Stomach (tissue), 9 donors: ENCODE results near the gene GRAMD1B. TPM values are rescaled to one million over a fixed set of nuclear protein-coding genes. Genes with fewer than 3 reads are reported as not detected.

Experiments
- DNase-seq, 2 donors: peaks; one replicate each; pipeline versions ENCODE4 v3.0.0 to v3.0.0-alpha.2; 2013 to 2019
- H3K27ac ChIP-seq, 5 donors: fragments of 200-600 bp in 4 of 5; sonication (generic) in 4 of 5; one replicate each; pipeline ENCODE4 v1.5.1; 2013 to 2019; ENCODE audit warnings: mild to moderate bottlenecking in 1 of 5, moderate library complexity in 1 of 5
- H3K27me3 ChIP-seq, 3 donors: fragments of 200-600 bp; sonication (generic); one replicate each; pipeline ENCODE4 v1.5.1; 2017 to 2019; ENCODE audit warnings: mixed run types in 1 of 3
- H3K36me3 ChIP-seq, 4 donors: fragments of 200-600 bp; sonication (generic); 1 replicate in 3 of 4; 2 replicates in 1 of 4; pipeline ENCODE4 v1.5.1; 2016 to 2019
- H3K4me1 ChIP-seq, 4 donors: fragments of 200-600 bp; sonication (generic); one replicate each; pipeline ENCODE4 v1.5.1; 2016 to 2019
- H3K4me3 ChIP-seq, 4 donors: fragments of 200-600 bp; sonication (generic) in 3 of 4; one replicate each; pipeline ENCODE4 v1.5.1; 2016 to 2019; ENCODE audit warnings: mild to moderate bottlenecking in 1 of 4
- H3K9me3 ChIP-seq, 4 donors: fragments of 200-600 bp; sonication (generic); one replicate each; pipeline ENCODE4 v1.5.1; 2016 to 2019
- EP300 ChIP-seq: sonication (generic); formaldehyde crosslinking; IDR thresholded peaks from one replicate; pipeline ENCODE4 v1.6.1; 2017; ENCODE audit warnings: antibody characterized with exemption
- POLR2A ChIP-seq, 4 donors: fragments of 450-650 bp; IDR thresholded peaks; one replicate each; pipeline ENCODE4 v1.6.1; 2016; ENCODE audit warnings: antibody characterized with exemption in 4 of 4, control low read depth in 2 of 4, mild to moderate bottlenecking in 1 of 4, moderate library complexity in 1 of 4
- POLR2AphosphoS5 ChIP-seq, 3 donors: sonication (generic); formaldehyde crosslinking; IDR thresholded peaks; one replicate each; pipeline ENCODE4 v1.6.1; 2016; ENCODE audit warnings: antibody characterized with exemption in 3 of 3
- WGBS, 5 donors: extraction: QIAGEN DNeasy Blood & Tissue Kit in 3 of 5; methylation state at CpG; one replicate each; pipeline versions ENCODE4 v1.1.5 to v1.1.7; 2013 to 2018; 5-methylcytosine and 5-hydroxymethylcytosine counted together
- intact Hi-C: fragments of 100-400 bp; cut with DNase I; formaldehyde crosslinking; loops from one replicate; pipeline ENCODE4 v1.15.1; 2023; ENCODE audit warnings: low total_unique reads
- polyA plus RNA-seq, 3 donors: library from polyadenylated mRNA; stranded (reverse); fragments of 200-250 nt; gene quantifications; one replicate each; pipeline ENCODE4 v1.2.3, GENCODE V29; 2013
- total RNA-seq, 5 donors: library from RNA; depleted of rRNA; stranded (reverse); fragments of >200 nt; gene quantifications; one replicate each; pipeline versions ENCODE4 v1.1.0 to v1.2.3, GENCODE V29; 2014 to 2016
- TF ChIP-seq, protein P1 (sequence below), 7 experiments: fragments of 450-650 bp in 4 of 7; fragments of 200-600 bp in 3 of 7; sonication (generic) in 3 of 7; IDR thresholded peaks; one replicate each; pipeline ENCODE4 v1.5.1; 2016 to 2019; ENCODE audit warnings: antibody characterized with exemption in 7 of 7, control low read depth in 2 of 7, mild to moderate bottlenecking in 1 of 7
- donor health status: healthy with polysubstance abuse.
- donor health status: Bipolar disorder and iron deficiency.
- donor health status: healthy.

The GRAMD1B gene
- total and polyA plus RNA-seq, 8 donors, result 0.58 to 39.7 (median 12.2) TPM

DNA sequence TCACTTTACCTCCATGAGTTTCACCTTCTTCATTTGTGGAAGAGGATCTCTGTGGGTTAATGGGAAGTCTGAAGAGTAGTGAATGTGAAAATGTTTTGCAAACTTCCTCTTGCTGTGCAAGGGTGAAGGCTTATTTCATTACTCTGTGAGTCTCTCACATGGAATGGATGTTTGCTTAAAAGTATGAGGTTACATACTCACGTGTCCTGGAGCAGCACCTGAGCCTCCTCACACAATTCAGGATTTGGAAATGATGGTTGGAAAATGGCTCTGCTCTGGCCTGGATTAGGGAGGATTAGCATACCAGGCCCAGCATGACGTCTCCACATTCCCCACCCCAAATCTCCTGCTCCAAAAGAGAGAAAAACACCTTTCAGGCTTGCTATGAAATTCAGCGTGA, 4.8 kb downstream of the GRAMD1B start:
- intact Hi-C loops, result no loop called here
- Histone ChIP-seq H3K27me3 (peaks cover 0 to 25% (median 21%) of the 10 kb centered on the region in 3 donors), H3K9me3 (no peaks in the 10 kb centered on the region), H3K36me3 (no peaks in the 10 kb centered on the region), H3K4me1 (peaks cover 12 to 20% (median 14%) of the 10 kb centered on the region in 4 donors), H3K4me3 (no peak overlapping the region), H3K27ac (no peak overlapping the region)
- DNase-seq, result no peak
- TF ChIP-seq POLR2A (IDR thresholded peaks at IDR 0.05), result no peak
- no peak for TF ChIP-seq EP300
- TF ChIP-seq POLR2AphosphoS5 (IDR thresholded peaks at IDR 0.05), result no peak
- TF ChIP-seq, protein P1, sequence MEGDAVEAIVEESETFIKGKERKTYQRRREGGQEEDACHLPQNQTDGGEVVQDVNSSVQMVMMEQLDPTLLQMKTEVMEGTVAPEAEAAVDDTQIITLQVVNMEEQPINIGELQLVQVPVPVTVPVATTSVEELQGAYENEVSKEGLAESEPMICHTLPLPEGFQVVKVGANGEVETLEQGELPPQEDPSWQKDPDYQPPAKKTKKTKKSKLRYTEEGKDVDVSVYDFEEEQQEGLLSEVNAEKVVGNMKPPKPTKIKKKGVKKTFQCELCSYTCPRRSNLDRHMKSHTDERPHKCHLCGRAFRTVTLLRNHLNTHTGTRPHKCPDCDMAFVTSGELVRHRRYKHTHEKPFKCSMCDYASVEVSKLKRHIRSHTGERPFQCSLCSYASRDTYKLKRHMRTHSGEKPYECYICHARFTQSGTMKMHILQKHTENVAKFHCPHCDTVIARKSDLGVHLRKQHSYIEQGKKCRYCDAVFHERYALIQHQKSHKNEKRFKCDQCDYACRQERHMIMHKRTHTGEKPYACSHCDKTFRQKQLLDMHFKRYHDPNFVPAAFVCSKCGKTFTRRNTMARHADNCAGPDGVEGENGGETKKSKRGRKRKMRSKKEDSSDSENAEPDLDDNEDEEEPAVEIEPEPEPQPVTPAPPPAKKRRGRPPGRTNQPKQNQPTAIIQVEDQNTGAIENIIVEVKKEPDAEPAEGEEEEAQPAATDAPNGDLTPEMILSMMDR (IDR thresholded peaks at IDR 0.05), result no peak
- WGBS, 5 donors, result 47 to 69% (median 56%) methylated on average over 3 of the region's 3 CpGs

GRCh38 chr11:123437236-123437979, 7.3 kb downstream of the GRAMD1B start:
- intact Hi-C loops, result no loop called here
- Histone ChIP-seq H3K36me3 (no peaks in the 10 kb centered on the region), H3K27me3 (peaks cover 0 to 4% (median under 1%) of the 10 kb centered on the region in 3 donors), H3K9me3 (no peaks in the 10 kb centered on the region), H3K27ac (no peak overlapping the region), H3K4me1 (no peaks in the 10 kb centered on the region), H3K4me3 (no peak overlapping the region)
- no peak for TF ChIP-seq POLR2AphosphoS5 (IDR thresholded peaks at IDR 0.05)
- TF ChIP-seq POLR2A (IDR thresholded peaks at IDR 0.05), result no peak
- TF ChIP-seq, protein P1 (IDR thresholded peaks at IDR 0.05), result no peak
- no peak for TF ChIP-seq EP300
- no peak for DNase-seq
- 80 to 88% (median 86%) methylated on average over 9 of the region's 9 CpGs for WGBS, 5 donors

DNA sequence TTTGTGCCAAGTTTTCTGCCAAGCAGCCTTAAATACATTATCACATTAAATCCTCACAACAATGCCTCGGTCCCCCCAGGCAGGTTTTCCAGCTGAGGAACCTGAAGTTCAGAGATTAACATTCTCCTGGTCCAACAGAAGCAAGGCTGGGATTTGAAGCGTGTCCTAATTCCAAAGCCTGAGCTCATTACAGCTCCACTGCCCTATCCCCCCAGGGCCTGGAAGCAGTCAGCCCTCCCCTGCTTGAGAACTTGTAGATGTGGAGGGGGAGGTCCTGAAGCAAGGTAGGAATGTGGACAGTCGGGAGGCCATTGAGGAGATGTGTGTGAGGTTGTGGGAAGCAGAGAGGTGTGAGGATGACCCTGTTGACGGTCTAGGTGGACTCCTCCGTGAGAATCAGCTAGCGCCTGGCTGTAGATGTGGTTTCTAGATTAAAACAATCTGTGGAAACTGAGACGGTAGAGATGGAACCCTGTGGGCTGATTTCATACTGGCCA, 8.1 kb downstream of the GRAMD1B start:
- no peaks in the 10 kb centered on the region for H3K9me3 ChIP-seq
- WGBS, 5 donors, result 51 to 62% (median 59%) methylated on average over 7 of the region's 7 CpGs
- no peak overlapping the region for H3K27ac ChIP-seq
- intact Hi-C loops, result no loop called here
- no peak for DNase-seq
- H3K4me1 ChIP-seq, result no peaks in the 10 kb centered on the region
- H3K36me3 ChIP-seq, result no peaks in the 10 kb centered on the region
- TF ChIP-seq EP300 (no peak), POLR2A (IDR thresholded peaks at IDR 0.05) (no peak), POLR2AphosphoS5 (IDR thresholded peaks at IDR 0.05) (no peak)
- TF ChIP-seq, protein P1 (IDR thresholded peaks at IDR 0.05), result no peak
- peaks cover 0 to 4% (median 0%) of the 10 kb centered on the region in 3 donors for H3K27me3 ChIP-seq
- H3K4me3 ChIP-seq, result no peak overlapping the region

DNA sequence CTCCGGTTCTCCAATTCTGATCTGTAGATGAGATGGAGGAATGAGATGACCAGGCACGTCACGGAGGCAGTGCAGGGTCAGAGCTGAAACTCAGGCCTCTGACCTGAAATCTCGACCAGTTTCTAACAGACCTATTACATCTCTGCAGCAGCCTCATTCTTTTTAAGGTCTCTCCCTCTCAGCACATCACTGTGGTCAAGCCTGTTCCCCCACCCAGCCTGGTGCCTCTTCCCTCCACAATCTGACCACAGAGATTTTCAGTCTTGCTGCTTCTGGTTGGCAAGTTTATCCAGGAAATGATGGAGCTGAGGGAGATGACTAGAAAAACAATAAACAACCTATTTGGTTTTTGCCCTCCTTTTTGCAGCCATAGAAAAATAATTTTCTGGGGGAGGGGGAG, 9.5 kb downstream of the GRAMD1B start:
- TF ChIP-seq POLR2AphosphoS5 (IDR thresholded peaks at IDR 0.05), result no peak
- TF ChIP-seq POLR2A (IDR thresholded peaks at IDR 0.05), result no peak
- TF ChIP-seq EP300, result no peak
- TF ChIP-seq, protein P1 (IDR thresholded peaks at IDR 0.05), result no peak
- no peak for DNase-seq
- Histone ChIP-seq H3K36me3 (no peaks in the 10 kb centered on the region), H3K4me1 (no peaks in the 10 kb centered on the region), H3K9me3 (no peaks in the 10 kb centered on the region), H3K27ac (no peak overlapping the region), H3K4me3 (no peak overlapping the region), H3K27me3 (peaks cover 0 to 4% (median 0%) of the 10 kb centered on the region in 3 donors)
- intact Hi-C loops, result no loop called here
- WGBS, 5 donors, result 62 to 88% (median 77%) methylated on average over 4 of the region's 4 CpGs
